AG09319 (cell line): ENCODE data around the gene PANK3.

Experiments
- DNase-seq: peaks from one replicate; pipeline ENCODE4 v3.0.0-alpha.2; 2010; ENCODE audit warnings: low read depth; ENCODE audit errors: extremely low read depth
- TF ChIP-seq, protein P1 (sequence below): IDR thresholded peaks from 2 replicates; pipeline ENCODE4 v1.5.1; 2011; ENCODE audit warnings: low read depth, mild to moderate bottlenecking, inconsistent platforms, low read length, moderate library complexity

PANK3 gene

DNA sequence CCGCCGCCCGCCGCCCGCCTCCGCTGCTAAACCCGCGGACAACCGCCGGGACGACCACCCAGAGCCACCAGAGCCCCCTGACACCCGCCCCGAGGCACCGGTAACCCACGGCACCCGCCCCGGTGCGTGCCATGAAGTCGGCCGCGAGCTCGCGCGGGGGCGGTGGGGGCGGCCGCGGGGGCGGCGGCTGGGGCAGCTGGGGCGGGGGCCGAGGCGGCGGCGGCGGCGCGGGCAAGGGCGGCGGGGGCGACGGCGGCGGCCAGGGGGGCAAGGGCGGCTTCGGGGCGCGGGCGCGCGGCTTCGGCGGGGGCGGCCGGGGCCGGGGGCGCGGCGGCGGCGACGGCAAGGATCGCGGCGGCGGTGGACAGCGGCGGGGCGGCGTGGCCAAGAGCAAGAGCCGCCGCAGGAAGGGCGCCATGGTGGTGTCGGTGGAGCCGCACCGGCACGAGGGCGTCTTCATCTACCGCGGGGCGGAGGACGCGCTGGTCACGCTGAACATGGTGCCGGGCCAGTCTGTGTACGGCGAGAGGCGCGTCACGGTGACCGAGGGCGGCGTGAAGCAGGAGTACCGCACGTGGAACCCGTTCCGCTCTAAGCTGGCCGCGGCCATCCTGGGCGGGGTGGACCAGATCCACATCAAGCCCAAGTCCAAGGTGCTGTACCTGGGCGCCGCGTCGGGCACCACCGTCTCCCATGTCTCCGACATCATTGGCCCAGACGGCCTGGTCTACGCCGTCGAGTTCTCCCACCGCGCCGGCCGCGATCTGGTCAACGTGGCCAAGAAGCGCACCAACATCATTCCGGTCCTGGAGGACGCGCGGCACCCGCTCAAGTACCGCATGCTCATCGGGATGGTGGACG is 49.6 kb downstream of the PANK3 start:
- TF ChIP-seq, protein P1, sequence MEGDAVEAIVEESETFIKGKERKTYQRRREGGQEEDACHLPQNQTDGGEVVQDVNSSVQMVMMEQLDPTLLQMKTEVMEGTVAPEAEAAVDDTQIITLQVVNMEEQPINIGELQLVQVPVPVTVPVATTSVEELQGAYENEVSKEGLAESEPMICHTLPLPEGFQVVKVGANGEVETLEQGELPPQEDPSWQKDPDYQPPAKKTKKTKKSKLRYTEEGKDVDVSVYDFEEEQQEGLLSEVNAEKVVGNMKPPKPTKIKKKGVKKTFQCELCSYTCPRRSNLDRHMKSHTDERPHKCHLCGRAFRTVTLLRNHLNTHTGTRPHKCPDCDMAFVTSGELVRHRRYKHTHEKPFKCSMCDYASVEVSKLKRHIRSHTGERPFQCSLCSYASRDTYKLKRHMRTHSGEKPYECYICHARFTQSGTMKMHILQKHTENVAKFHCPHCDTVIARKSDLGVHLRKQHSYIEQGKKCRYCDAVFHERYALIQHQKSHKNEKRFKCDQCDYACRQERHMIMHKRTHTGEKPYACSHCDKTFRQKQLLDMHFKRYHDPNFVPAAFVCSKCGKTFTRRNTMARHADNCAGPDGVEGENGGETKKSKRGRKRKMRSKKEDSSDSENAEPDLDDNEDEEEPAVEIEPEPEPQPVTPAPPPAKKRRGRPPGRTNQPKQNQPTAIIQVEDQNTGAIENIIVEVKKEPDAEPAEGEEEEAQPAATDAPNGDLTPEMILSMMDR, result no peak
- no peak for DNase-seq

DNA sequence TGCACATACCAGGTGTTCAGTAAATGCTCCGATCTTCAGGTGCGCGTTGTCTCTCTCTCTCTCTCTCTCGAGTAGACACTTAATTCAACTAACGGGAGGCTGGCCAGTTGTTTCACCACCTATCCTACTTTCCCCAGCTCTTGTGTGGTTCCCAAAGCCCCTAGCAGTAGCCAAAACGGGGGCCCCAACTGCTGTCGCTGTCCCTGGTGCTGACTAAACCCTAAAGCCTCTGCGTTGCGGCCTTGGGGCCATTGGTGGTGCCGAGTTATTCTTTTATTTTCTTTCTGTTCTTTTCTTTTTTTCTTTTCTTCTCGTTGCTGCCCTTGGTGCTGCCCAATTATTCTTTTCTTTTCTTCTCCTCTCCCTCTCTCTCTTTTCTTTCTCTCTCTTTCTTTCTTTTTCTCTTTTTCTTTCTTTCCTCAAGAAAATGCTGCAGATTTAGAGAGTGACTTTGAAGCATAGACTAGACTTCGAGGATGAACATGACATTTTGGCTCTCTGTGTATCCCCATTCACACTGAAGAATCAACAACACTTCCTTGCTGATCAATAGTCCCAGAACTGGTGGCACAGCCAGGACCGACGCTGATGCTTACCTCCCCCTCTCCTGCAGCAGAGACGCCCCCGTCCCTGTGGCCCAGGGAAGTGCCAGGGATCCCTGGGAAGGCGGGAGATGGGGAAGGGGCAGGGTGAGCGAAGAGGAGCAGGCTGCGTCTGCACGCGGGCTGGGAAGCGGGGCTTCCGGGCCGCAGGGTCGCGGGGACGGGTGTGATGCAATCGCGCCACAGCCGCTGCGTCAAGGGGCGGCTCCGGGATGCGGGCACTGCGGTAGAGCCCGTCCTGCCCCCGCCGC is 50.4 kb downstream of the PANK3 start, which contains the start of gene FBLL1:
FBLL1 (plus strand) TSS at position 785 of the 853 bp plus-strand sequence. CDS start 200 bp downstream, outside the sequence.
- DNase-seq, result no peak
- TF ChIP-seq, protein P1, result no peak

DNA sequence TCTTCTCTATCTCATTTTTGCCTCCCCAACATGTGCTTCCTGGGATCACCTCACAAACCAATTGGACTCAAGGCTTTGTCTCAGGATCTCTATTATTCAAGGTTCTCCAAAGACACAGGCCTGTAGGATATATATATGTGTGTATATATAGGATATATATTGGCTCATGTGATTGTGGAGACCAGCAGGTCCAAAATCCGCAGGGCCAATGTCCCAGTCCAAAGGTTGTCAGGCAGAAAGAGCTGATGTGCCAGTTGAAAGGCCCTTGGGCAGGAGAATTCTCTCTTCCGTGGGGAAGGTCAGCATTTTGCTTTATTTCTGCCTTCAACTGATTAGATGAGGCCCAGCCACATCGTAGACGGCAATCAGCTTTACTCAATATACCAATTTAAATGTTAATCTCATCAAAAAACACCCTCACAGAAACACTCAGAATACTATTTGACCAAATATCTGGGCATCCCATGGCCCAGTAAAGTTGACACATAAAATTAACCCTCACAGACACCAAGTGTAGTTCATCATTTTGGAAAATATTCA is 51.3 kb downstream of the PANK3 start:
- TF ChIP-seq, protein P1, result no peak
- DNase-seq, result no peak

DNA sequence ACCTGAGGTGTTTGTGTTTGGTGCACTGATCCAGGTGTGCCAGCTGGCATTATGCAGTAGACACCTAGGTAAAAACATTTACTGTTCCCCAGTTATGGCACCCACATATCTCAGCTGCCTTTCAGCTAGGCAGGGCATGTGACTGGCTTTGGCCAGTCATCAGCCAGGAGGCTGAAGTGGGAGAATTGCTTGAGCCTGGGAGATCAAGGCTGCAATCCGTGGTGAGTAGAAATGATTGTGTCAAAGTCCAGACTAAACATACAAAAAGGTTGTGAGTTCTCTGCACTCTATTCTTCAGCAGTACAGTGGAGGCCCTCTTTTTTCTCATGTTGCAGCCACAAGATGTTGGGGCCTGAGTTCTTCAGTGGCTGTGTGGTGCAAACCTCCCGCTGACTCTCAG is 53.3 kb downstream of the PANK3 start:
- TF ChIP-seq, protein P1, result no peak
- no peak for DNase-seq

DNA sequence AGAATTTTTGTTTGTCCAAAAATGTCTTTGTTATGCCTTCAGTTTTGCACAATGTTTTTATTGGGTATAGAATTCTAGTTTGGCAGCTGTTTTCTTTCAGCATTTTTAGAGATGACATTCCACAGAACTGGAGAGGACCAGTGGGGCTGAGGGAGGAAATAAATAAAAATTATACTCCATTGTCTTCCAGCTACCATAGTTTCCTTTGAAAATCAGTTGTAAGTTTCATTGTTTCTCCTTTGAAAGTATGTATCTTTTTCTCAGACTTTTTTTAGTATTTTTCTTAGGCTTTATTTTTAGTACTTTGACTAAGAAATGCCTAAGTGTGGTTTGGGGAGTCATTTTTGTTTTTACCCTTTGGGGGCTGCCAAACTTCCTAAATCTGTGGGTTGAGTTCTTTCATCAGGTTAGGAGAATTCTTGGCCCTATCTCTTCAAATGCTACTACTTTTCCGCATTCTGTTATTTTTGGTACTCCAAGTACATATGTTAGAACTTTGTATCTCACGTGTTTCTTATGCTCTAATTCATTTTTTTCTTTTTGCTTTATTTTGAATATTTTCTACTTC is 65.2 kb downstream of the PANK3 start:
- TF ChIP-seq, protein P1, result no peak
- no peak for DNase-seq

DNA sequence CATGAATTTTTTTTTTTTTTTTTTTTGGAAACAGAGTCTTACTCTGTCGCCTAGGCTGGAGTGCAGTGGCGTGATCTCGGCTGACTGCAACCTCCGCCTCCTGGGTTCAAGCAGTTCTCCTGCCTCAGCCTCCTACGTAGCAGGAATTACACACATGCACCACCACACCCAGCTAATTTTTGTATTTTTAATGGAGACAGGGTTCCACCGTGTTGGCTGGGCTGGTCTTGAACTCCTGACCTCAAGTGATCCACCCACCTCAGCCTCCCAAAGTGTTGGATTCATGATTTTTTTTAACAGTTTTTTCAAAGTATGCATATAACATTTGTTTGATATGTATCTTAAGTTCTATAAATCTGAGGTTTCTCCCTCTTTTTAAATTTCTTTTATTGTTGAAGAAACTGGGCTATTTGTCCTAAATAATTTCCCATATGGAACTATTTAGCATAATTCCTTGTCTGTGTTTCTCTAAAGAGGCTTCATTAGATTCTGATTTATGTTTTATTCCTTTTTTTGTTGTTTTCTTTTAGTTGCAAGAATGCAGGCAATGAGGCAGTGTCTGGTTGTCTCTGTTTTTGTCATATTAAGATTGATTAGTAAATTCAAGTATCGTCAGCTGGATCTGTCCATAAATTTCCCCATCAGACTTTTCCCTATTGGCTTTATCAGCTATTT is 76.5 kb downstream of the PANK3 start:
- no peak for DNase-seq
- TF ChIP-seq, protein P1, result no peak
